Daoy (cell line): ENCODE results near the gene SUPT4H1. TPM values are rescaled to one million over a fixed set of nuclear protein-coding genes. Genes with fewer than 3 reads are reported as not detected.

Experiments used
- DNase-seq: peaks from one replicate; pipeline ENCODE4 v3.0.0-alpha.2; 2015; ENCODE audit warnings: low read depth
- total RNA-seq: library from RNA; depleted of rRNA; stranded (reverse); fragments of >200 nt; shearing (Covaris generic); gene quantifications from 2 replicates; pipeline ENCODE4 v1.2.3, GENCODE V29; 2014

SUPT4H1 gene
- total RNA-seq, 1 experiment from 2014 or later: 50.2 TPM

DNA sequence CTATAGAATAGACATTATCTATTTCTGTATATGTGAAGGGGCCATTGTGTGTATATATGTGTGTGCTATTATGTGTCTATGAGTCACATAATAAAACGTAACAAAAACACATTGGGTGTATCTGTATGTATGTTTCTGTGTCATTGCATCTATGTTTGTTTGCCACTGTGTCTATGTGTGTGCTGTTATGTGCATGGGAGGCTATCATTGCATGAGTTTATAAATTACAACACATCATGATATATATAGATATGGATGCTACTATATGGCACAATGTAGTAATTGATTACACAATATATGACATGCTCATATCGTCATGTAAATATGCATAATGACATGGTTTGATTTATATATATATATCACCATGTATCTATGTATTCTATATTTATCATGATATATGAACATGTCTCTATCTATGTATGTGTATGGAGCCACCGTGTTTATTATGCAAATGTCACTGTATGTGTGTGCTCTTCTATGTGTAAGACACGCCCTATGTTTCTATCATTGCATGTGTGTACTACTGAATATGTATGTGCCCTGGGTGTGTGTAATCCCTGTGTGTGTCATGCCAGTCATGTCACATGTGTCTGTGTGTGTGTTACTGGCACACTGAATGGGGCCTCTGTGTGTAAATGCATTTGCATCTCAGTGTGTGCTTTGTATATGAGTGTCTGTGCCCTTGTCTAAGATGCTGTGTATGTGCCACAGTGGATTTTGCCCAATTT lies 22.0 kb downstream of the SUPT4H1 start:
- DNase-seq: no peak

DNA sequence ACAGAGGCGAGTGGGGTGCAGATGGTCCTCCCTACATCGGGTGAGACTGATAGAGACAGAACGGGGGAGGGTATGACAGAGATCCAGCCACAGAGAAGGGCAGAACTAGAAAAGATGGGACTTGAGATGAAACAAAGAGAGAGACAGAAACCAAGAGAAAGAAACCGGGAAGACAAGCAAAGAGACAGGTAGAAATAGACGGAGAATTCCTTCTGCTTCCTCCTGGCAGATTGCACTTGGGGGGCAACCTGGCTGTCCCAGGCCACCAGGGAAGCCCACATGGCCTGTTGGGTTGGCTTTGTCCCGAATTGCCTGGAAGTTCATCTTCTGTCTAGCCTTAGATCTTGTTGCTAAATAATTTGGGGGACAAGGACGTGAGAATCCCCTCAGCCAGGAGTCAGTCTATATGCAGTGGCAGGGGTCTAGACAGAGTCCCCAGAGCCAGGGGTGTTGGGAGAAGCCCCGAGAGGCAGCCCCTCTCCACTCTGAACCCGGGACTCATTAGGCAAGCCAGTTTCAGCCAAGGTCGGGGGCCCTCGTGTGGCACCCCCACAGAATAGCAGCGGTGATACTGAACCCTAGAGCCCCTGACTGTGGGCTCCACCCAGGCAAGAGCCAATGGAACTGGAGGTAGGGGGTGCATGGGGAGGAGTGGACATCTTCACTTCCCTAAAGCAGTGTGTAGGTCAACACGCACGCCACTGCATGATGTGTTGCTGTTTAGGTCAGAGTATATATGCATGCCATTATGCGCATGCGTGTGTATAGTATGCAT lies 22.8 kb downstream of the SUPT4H1 start:
- DNase-seq: no peak

DNA sequence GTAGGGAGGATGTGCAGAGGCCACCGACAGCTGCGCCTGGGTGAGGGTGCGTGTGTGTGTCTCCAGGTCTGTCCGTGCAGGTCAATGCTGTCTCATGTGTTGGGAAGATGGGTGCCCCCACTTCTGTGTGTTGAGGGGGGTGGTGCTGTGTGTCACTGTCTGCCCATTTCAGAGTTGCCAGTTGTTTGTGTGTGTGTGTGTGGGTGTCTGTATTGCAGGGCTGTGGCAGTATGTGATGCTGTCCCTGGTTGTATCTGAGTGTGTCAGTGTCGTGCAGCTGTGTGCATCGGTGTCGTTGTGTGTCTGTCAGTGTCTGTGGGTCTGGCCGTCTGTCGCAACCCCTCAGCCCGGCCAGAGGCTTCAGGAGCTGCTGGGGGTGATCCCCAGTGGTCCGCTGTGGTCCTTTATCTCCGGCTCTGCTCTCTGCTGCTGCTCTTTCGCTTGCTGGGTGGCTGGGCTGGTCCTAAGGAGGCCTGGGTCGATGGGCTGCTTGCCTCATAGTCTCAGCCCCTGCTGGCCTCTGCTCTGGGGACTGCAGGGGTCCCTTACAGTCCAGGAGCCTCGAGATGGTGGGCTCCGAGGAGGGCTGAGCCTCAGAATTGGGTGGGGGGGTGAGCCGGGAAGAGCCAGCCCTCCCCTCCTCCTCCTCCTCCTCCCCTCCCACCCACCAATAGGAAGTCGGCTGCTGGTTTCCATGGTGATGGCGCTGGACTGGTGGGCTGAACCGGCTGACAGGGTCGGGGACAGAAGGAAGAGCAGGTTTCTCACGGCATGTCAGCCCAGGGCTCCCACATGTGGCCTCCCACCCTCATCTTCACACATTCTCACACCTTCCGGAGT lies 23.6 kb downstream of the SUPT4H1 start, which contains the start of gene TSPOAP1:
TSPOAP1 (minus strand) TSS at position 601 of the 840 bp plus-strand sequence. CDS start 875 bp downstream, outside the sequence.
- DNase-seq: no peak

DNA sequence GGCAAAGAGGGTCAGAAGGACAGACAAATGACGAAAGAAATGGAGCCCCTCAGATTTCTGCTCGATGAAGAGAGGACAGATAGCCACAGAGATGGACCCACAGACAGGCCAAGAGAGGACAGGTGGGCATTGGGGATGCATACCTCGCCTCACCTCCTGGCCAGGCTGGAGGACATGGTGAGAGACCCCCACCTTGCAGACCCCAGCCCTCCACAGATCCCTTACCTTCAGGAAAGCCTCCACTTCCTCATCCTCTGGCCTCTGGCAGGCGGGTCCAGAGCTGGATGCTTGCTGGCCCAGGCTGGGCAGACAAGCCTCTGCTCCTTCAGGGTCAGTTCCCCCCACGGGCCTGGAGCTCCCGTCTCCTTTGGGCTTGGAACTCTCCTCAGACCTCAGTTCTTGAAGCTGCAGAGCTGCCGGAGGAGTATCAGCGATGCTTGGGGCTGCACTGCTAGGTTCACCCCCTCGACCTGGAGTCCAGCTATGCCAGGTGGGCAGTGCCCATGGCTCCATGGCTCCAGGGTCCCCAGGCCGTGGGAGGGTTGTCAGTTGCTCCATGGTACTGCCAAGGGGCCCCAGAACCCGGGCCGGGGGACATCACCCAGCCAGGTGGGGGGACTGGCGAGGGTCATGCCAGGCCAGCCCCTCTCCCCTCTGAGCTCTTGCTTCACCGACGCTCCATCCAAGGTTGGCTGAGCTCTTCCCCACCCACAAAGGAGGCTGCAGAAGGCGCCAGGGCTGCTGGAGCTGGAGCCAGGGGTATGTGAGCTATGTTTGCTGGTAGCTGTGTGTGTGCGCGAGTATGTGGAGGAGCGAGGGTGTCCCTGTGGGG lies 24.4 kb downstream of the SUPT4H1 start:
- no peak for DNase-seq

DNA sequence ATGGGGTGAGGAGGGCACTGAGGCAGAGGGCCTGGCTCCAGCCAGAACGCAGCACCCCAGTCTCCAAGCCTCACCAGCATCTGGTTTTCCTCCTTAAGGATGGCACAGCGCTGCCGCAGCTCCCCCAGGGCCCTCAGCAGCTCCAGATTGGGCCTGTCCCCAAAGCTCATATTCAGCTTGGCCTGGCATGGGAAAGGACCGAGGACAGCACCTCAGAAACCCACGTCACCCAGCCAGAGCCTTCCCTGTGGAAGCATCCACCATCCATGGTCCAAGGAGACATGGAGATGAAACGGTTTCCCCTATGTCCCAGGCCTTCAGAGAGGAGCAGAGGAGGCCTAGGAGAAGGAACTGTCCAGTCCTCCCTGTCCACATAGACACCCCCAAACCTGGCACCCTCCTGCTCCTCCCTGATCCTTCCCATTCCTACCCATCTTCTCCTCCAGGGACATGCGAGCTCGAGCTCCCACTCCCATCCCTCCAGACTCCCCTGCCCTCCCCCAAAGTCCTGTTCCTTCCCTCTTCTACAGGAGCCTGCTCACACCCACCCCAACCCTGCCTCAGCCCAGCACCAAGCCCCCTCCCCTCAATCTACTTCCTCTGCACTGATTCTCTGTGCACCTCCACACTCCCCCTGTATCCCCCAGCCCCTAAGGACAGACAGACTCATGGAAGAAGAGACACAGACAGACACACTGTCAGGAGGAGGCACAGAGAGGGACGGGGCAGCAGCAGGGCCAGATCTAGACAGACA lies 25.2 kb downstream of the SUPT4H1 start:
- DNase-seq: no peak

DNA sequence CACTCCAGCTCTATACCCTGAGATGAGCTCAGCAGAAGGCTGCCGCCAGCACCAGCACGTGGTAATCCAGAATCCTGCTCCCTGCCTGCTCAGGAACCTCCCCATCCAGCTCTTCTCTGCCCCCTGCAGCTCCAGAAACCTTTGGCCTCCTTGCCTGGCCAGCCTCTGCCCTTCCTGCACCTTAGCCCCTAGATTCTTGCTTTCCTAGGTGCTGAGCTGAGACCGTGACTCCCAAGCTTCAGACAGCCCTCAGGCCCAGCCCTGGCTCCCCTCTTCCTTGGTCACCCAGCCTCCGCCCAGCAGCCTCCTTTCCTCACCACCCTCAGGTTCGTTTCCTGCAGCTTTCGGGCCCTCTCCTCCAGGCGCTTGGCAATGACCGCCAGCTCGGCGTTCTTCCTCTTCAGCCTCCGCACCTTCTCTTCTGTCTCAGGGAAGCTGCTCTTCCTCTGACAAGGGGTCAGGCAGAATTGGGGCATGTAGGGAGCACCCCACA lies 26.0 kb downstream of the SUPT4H1 start:
- DNase-seq: no peak

DNA sequence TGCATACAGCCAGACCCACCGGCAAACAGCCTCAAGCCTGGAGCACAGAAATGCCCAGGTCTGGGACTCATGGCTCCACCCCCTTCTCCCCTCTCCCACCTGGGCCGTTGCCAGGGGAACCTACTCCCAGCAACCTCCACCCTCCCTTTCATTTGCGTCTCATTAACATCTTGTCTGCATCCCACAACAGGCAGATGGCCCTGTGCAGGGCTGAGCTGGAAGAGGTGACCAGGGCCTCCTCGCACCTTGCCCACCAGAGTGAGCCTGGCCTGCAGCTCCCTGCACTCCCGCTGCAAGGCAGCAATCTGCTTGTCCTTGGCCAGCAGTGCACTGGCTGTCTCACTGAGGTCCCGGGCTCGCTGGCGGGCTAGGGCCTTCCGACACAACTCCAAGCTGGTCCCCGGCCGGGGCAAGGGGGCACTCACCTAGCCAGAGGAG lies 26.7 kb downstream of the SUPT4H1 start:
- no peak for DNase-seq

DNA sequence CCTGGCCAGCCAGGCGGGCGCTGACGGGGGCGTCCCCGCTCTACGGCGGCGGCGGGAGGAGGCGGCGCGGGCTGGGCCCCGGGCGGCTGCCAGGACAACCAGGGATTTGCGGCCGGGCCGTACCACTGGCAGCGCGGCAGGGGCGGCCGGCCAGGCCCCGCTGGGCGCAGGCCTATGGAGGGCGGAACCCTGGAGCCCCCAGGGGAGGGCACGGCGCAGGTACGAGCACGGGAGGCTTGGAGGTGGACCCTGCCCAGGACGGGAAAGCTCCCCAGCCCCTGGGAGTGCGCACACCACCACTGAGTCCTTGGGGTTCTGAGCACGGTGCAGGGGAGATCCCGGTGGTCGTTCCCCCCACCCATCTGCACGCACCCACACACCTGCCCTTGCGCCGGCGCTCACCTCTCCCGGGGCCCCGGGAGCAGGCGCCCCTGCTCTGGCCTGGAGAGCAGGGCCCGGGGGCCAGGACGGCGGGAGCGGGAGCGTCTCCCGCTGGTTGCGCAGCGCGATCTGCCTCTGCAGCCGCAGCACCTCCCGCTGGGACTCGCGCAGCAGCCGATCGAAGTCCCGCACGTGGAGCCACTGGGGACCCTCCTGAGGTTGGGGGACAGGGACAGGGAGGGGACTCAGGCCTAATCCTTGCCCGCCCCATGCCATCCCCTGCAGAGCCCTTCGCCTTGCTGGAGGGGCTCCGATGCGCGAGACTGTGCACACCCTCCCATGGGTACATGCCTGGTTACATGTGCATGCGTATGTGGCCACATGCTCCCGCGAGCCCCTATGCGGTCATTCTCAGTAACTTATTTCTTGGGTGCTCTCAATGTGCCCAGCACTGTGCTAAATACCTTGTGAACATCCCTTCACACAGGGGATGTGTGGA lies 27.4 kb downstream of the SUPT4H1 start:
- peak; percentile 32 for DNase-seq

DNA sequence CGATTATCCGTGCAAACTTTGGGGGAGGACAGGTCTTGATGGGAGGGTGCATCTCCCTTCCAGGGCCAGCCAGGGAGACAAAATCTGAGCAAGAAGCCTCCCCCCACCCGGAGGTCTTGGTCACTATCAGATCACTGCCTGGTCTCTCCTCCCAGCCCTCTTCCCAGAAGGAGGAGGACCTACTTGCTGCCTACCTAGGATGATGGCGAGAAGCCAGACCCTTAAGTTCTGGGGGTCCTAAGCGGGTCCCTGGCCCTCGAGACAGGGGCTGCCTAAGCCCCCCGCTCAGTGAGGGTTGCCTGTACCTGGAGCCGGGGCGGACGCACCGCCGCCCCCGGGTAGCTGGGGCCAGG lies 28.0 kb downstream of the SUPT4H1 start:
- no peak for DNase-seq

DNA sequence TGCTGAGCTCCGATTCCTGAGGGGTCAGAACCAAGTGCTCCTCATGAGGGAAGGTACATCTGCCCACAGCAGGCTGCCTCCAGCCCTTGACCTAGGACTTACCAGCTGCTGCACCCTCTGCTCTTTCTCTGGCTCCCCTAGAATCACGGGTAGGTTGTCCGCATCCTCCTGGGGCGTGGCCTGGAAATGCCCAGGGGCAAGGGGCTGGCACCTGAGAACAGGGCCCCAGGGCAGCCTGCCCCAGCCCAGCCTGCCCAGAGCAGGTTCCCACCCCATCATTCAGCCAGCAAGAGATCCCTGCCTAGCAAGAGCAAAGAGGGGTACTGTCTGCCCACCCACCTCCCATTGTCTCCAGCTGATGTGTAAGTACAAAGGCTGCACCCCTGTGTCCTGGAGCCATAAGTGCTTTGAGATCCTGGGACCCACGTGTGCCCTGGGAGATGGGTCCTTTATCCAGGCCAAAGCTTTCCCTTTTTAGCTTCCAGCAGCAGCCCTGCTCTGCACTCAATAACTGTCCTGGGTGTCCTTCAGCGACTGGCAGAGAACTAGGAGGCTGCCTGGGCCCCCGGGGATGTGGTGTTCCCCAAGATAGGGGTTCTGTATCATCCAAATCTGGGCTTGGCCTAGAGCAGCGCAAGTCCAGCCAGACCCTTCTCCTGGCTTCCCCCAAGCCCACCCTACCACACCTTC lies 28.5 kb downstream of the SUPT4H1 start:
- no peak for DNase-seq

DNA sequence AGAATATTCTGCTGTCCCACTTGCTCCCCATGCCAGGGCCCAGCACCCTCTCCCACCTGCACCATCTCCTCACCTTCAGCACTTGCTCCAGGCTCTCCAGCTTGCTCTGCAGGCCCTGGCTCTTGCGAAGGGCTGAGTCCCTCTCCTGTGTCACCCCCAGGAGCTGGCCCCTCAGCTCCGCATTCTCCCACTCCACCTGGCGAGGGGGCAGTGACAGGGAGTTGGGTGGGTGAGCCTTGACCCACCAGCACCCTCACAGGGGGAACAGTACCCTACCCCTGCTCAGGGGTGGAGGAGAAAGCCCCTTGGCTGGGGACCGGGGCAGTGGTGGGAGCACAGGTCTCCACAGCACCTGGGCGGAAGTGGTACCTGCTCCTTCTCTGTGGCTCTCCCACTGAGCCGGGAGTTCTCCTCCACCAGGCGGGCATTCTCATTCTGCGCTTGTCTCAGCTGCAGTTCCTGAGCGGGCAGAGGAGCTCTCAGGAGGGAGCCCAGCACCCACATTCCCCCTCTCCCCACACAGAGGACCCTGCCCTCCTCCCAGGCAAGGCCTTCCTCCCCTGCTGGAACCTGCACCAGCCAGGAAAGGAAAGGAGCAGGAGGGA lies 29.3 kb downstream of the SUPT4H1 start:
- DNase-seq: no peak

DNA sequence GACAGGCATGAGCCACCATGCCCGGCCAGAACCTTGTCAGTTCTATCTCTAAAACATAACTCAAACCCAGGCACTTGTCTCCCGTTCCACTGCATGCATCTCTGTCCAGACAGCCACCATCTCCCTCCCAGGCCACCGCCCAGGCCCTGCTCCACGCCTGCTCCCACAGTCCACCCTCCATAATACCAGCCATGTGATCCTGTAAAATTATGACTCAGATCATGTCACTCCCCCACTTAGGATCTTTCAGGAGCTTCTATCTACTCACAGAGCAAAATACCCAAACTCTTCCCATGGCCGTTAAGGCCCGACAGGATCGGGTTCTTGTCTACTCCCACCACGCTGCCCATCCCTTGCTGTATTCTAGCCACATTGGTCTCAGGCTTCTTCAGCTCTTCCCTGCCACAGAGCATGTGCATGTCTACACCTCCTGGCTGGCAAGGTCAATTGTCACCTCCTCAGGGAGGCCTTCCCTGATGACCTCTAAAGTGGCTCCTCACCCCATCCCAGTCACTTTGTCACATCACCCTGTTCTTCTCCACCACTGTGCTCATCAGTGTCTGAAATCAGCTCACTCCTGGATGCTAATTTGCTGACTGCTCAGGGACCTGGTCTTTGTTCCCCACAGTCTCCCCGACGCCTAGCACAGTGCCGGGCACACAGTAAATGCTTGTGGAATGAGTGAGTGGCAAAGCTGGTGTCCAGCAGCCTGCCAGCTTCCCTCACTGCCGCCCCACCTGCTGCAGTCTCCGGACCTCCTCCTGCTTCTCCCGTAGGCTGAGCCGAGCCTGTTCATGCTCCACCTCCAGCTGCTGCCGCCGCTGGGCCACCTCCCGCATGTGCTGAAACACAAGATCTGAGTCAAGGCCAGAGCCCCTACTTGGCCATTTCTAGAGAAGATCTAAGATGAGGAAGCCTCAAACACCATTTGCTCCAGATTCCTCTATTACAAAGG lies 30.2 kb downstream of the SUPT4H1 start:
- no peak for DNase-seq

DNA sequence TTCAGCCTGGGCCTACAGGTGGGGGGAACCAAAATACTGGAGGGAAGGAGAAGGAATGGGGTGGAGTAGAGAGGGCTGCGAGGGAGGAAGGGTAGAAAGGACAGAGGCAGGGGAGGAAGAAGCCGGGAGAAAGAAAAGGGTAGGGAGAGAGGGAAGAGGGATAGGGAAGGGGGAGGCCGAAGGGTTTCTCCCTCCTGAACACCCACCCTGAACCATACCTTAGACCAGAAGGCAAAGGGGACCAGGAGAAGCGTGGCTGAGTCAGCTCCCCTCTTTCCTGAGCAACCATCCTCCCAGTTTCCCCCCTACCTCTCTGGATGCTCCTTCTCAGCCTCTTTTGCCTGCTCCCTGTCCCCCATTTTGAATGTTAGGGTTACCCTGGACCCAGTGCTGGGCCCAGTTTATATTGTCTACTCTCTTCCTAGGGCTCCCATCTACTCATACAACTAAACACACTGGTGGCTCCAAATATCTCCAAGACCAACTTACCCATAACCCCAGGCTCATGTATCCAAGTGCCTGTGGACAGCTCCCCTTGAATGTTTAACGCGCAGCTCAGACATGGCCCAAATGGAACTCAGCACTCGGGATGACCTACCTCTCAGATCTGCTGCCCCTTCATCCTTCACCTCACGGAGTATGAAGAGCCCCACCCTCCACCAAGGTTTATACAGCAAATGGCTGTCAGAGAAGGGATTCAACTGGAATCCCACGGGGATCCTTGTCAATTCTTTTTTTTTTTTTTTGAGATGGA lies 31.3 kb downstream of the SUPT4H1 start:
- DNase-seq: no peak

DNA sequence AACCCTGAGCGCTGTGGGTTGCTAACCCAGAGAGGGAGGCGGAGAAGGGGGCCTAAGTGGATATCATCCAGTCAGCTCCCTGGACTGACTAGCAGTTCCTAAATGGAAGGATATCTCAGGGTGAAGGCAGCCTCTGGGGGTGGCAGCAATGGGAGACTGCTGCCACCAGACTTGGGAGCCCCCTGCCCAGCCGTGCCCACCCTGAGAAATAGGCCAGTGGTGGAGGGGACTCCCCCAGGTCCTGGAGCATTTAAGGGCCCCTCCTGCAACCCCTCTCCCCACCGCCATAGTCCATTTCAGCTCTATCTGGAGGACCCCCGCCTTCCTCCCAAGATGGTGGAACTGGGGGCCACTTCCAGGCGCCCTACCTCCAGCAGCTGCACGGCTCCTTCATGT lies 31.8 kb downstream of the SUPT4H1 start:
- no peak for DNase-seq

DNA sequence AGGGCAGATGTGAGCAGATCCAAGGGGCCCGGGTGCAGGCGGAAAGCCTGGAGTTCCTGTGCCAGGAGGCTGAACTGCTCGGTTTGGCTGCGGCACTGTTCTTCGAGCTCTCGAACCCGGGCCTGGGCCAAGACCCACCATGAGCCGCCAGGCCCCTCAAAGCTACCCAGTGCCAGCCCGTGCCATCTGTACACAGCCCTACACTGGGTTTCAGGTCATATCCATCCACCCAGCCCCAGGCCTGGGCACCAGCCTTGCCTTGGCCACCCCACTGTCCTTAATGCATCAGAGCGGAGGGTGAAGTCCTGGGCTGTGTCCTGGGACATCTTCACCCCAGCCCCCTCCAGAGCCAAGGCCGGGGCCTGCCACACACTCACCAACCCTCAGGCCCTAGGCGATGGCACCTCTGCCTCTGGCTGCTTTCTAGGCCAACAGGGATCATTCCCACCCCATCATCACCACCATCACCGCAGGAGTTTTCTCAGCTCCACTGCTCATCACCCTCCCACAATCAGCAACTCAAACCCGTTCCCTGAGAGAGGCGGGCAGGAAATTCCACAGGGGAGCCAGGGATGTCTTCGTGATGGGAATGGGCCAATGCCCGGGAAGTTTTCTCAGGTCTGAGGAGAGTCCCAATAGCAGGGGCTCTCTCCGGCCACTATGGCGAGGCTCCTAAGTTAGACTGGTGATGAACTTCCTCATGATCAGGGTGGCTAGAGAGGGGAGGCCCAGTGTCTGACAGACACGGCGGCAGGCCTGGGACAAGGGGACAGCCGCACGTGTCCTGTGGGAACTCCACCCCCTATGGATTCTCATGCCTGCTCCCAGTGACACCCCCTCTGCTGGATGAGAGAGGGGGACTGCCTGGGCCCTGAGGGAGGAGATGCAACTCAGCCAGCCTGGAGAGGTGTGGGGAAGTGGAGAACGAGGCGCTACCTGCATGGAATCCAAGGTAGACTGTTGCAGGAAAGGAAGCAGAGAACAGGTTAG lies 32.5 kb downstream of the SUPT4H1 start:
- no peak for DNase-seq
